Nephron (organoid): Measurements from ENCODE around the gene ZNF480.
A peak's percentile ranks its signal among the peaks of the same experiment; 100 is the strongest.
"Not testable (repeated sequence)": the region's sequence is repeated elsewhere in the genome, so short reads cannot be mapped to it uniquely, and the experiment has no call there.

Experiments
- H3K27ac Mint-ChIP-seq, 3 experiments: 2 replicates each; pipeline ENCODE4 v1.8.0; 2020; ENCODE audit warnings: mixed read lengths in 3 of 3, mild to moderate bottlenecking in 2 of 3, moderate library complexity in 1 of 3
- H3K27me3 Mint-ChIP-seq: 2 replicates; pipeline ENCODE4 v1.8.0; 2021; ENCODE audit warnings: low read depth, mild to moderate bottlenecking, moderate library complexity, mixed read lengths
- H3K36me3 Mint-ChIP-seq: 2 replicates; pipeline ENCODE4 v1.8.0; 2020; ENCODE audit warnings: low read depth, mixed read lengths
- H3K4me1 Mint-ChIP-seq: 2 replicates; pipeline ENCODE4 v1.8.0; 2020; ENCODE audit warnings: mixed read lengths
- H3K4me3 Mint-ChIP-seq, 3 experiments: 2 replicates each; pipeline ENCODE4 v1.8.0; 2020; ENCODE audit warnings: mild to moderate bottlenecking in 3 of 3, mixed read lengths in 3 of 3, moderate library complexity in 2 of 3
- H3K9me3 Mint-ChIP-seq: 2 replicates; pipeline ENCODE4 v1.8.0; 2020; ENCODE audit warnings: mixed read lengths
- CTCF ChIP-seq, 3 experiments: fragments of 200-600 bp; sonication (generic); IDR thresholded peaks; one replicate each; pipeline ENCODE4 v1.5.0; 2021; ENCODE audit warnings: antibody characterized with exemption in 3 of 3; ENCODE audit not compliant: unreplicated experiment in 3 of 3

Gene ZNF480

GRCh38 chr19:52291781-52292180 is 5.2 kb upstream of the ZNF480 start:
- TF ChIP-seq CTCF (IDR thresholded peaks at IDR 0.05; ENCODE audit: unreplicated experiment in 3 of 3) = no peak
- H3K27ac Mint-ChIP-seq = no peak overlapping the region
- H3K9me3 Mint-ChIP-seq = peaks cover 18% of the 10 kb centered on the region
- H3K4me3 Mint-ChIP-seq = no peak overlapping the region
- H3K36me3 Mint-ChIP-seq = peaks cover 81% of the 10 kb centered on the region
- peaks cover 3% of the 10 kb centered on the region for H3K4me1 Mint-ChIP-seq
- H3K27me3 Mint-ChIP-seq = no peaks in the 10 kb centered on the region

GRCh38 chr19:52292946-52293345 is 4.0 kb upstream of the ZNF480 start:
- not testable (repeated sequence) for H3K4me1 Mint-ChIP-seq, H3K4me3 Mint-ChIP-seq, H3K27me3 Mint-ChIP-seq, H3K27ac Mint-ChIP-seq
- Mint-ChIP-seq H3K36me3 (peaks cover 78% of the 10 kb centered on the region), H3K9me3 (peaks cover 17% of the 10 kb centered on the region)

GRCh38 chr19:52296400-52296772 is 583 bp upstream of the ZNF480 start:
- peak overlapping the region; percentile 88 to 91 (median 89) for H3K4me3 Mint-ChIP-seq
- peaks cover 35% of the 10 kb centered on the region for H3K9me3 Mint-ChIP-seq
- peaks cover 81% of the 10 kb centered on the region for H3K36me3 Mint-ChIP-seq
- peak overlapping the region; percentile 79 to 83 (median 82) for H3K27ac Mint-ChIP-seq
- peaks cover 10% of the 10 kb centered on the region for H3K4me1 Mint-ChIP-seq
- no peaks in the 10 kb centered on the region for H3K27me3 Mint-ChIP-seq
- no peak for TF ChIP-seq CTCF (IDR thresholded peaks at IDR 0.05; ENCODE audit: unreplicated experiment in 3 of 3)

- H3K36me3 Mint-ChIP-seq = peaks cover 81% of the 10 kb centered on the region
- peaks cover 42% of the 10 kb centered on the region for H3K9me3 Mint-ChIP-seq
- peak overlapping the region; percentile 88 to 91 (median 90) for H3K4me3 Mint-ChIP-seq
- no peak for TF ChIP-seq CTCF (IDR thresholded peaks at IDR 0.05; ENCODE audit: unreplicated experiment in 3 of 3)
- no peaks in the 10 kb centered on the region for H3K27me3 Mint-ChIP-seq
- H3K27ac Mint-ChIP-seq = peak overlapping the region; percentile 79 to 89 (median 88)
- H3K4me1 Mint-ChIP-seq = peaks cover 10% of the 10 kb centered on the region
These were observed 814 bp downstream of the ZNF480 start for GRCh38 chr19:52297601-52298364.

GRCh38 chr19:52307275-52307674 is 10.3 kb downstream of the ZNF480 start:
- H3K4me3 Mint-ChIP-seq = no peak overlapping the region
- no peaks in the 10 kb centered on the region for H3K27me3 Mint-ChIP-seq
- peaks cover 69% of the 10 kb centered on the region for H3K9me3 Mint-ChIP-seq
- peaks cover 95% of the 10 kb centered on the region for H3K36me3 Mint-ChIP-seq
- no peak overlapping the region for H3K27ac Mint-ChIP-seq
- H3K4me1 Mint-ChIP-seq = no peaks in the 10 kb centered on the region
- TF ChIP-seq CTCF (IDR thresholded peaks at IDR 0.05; ENCODE audit: unreplicated experiment in 3 of 3) = no peak

GRCh38 chr19:52322429-52322828 is 25.5 kb downstream of the ZNF480 start:
- no peaks in the 10 kb centered on the region for H3K4me1 Mint-ChIP-seq
- H3K9me3 Mint-ChIP-seq = peaks cover 87% of the 10 kb centered on the region
- no peak overlapping the region for H3K27ac Mint-ChIP-seq
- H3K27me3 Mint-ChIP-seq = peaks cover 6% of the 10 kb centered on the region
- TF ChIP-seq CTCF (IDR thresholded peaks at IDR 0.05; ENCODE audit: unreplicated experiment in 3 of 3) = no peak
- H3K4me3 Mint-ChIP-seq = no peak overlapping the region
- peaks cover 94% of the 10 kb centered on the region for H3K36me3 Mint-ChIP-seq
